HEK293 (cell line): ENCODE measurements around the gene WDR77.

ENCODE experiments used
- CTCF ChIA-PET: fragments of 350-600 bp; formaldehyde crosslinking; extraction: SDS; loops from one replicate; lab custom pipeline; 2021; ENCODE audit warnings: antibody characterized with exemption; lab: Yijun Ruan, JAX
- POLR2A ChIA-PET: fragments of 300-600 bp; formaldehyde crosslinking; extraction: SDS; loops from one replicate; lab custom pipeline; 2020; ENCODE audit warnings: antibody characterized with exemption, inconsistent platforms; lab: Yijun Ruan, JAX
- H3K27ac ChIP-seq: fragments of 200-500 bp; sonication (Bioruptor generic); 2 replicates; pipeline ENCODE4 v1.5.1; 2014; ENCODE audit warnings: low read depth, low read length, control low read depth, inconsistent platforms; ENCODE audit errors: extremely low read depth
- H3K36me3 ChIP-seq, 2 experiments: fragments of 200-500 bp in 1 of 2; sonication (Bioruptor generic) in 1 of 2; 1 replicate in 1 of 2; 2 replicates in 1 of 2; pipeline ENCODE4 v1.5.1; 2014 to 2017; ENCODE audit warnings: inconsistent platforms in 2 of 2, low read length in 2 of 2; ENCODE audit not compliant: control insufficient read depth in 2 of 2, insufficient read depth in 1 of 2
- H3K4me1 ChIP-seq: fragments of 200-500 bp; sonication (Bioruptor generic); 2 replicates; pipeline ENCODE4 v1.5.1; 2014; ENCODE audit warnings: mild to moderate bottlenecking, low read length, inconsistent platforms; ENCODE audit not compliant: control insufficient read depth, insufficient read depth
- H3K4me3 ChIP-seq: 2 replicates; pipeline ENCODE4 v1.5.1; 2011; ENCODE audit warnings: low read depth, mild to moderate bottlenecking, control low read depth, low read length, moderate library complexity
- H3K9me3 ChIP-seq: fragments of 200-500 bp; sonication (Bioruptor generic); 2 replicates; pipeline ENCODE4 v1.5.1; 2014; ENCODE audit warnings: low read depth, low read length, inconsistent platforms; ENCODE audit not compliant: control insufficient read depth, insufficient read depth
- ATF2 ChIP-seq: fragments of 450-650 bp; formaldehyde crosslinking; IDR thresholded peaks from 2 replicates; pipeline ENCODE4 v1.5.1; 2016; ENCODE audit warnings: missing biosample characterization, missing genetic modification characterization, low read depth
- GLI2 ChIP-seq: fragments of 450-650 bp; formaldehyde crosslinking; IDR thresholded peaks from 2 replicates; pipeline ENCODE4; 2017; ENCODE audit warnings: missing biosample characterization, missing genetic modification characterization, low read depth, borderline replicate concordance
- KLF9 ChIP-seq: fragments of 450-650 bp; formaldehyde crosslinking; IDR thresholded peaks from 2 replicates; pipeline ENCODE4 v1.5.1; 2016; ENCODE audit warnings: missing biosample characterization, missing genetic modification characterization, low read depth
- PRDM2 ChIP-seq: fragments of 450-650 bp; formaldehyde crosslinking; IDR thresholded peaks from 2 replicates; pipeline ENCODE4 v1.5.1; 2016; ENCODE audit warnings: missing biosample characterization, missing genetic modification characterization, borderline replicate concordance
- SCRT2 ChIP-seq: fragments of 450-650 bp; formaldehyde crosslinking; IDR thresholded peaks from 2 replicates; pipeline ENCODE4 v1.5.1; 2016; ENCODE audit warnings: missing biosample characterization, missing genetic modification characterization
- YY2 ChIP-seq: fragments of 450-650 bp; formaldehyde crosslinking; IDR thresholded peaks from 2 replicates; pipeline ENCODE4 v1.5.1; 2016; ENCODE audit warnings: missing biosample characterization, missing genetic modification characterization
- ZBTB20 ChIP-seq: fragments of 450-650 bp; formaldehyde crosslinking; IDR thresholded peaks from 2 replicates; pipeline ENCODE4 v1.5.1; 2016; ENCODE audit warnings: missing biosample characterization, missing genetic modification characterization
- ZFP37 ChIP-seq: fragments of 450-650 bp; formaldehyde crosslinking; IDR thresholded peaks from 2 replicates; pipeline ENCODE4 v1.5.1; 2016; ENCODE audit warnings: missing biosample characterization, missing genetic modification characterization
- ZNF184 ChIP-seq: fragments of 450-650 bp; IDR thresholded peaks from 2 replicates; pipeline ENCODE4 v1.5.1; 2018; ENCODE audit warnings: missing biosample characterization, mild to moderate bottlenecking, missing genetic modification characterization
- ZNF223 ChIP-seq: fragments of 450-650 bp; formaldehyde crosslinking; IDR thresholded peaks from 2 replicates; pipeline ENCODE4 v1.5.1; 2016; ENCODE audit warnings: missing biosample characterization, missing genetic modification characterization
- ZNF521 ChIP-seq: fragments of 450-650 bp; formaldehyde crosslinking; IDR thresholded peaks from 2 replicates; pipeline ENCODE4 v1.5.1; 2017; ENCODE audit warnings: missing biosample characterization, mild to moderate bottlenecking, missing genetic modification characterization
- ZNF549 ChIP-seq: fragments of 450-650 bp; IDR thresholded peaks from 2 replicates; pipeline ENCODE4 v1.5.1; 2018; ENCODE audit warnings: missing biosample characterization, missing genetic modification characterization, mild to moderate bottlenecking, inconsistent platforms, moderate library complexity
- ZNF768 ChIP-seq: fragments of 450-650 bp; formaldehyde crosslinking; IDR thresholded peaks from 2 replicates; pipeline ENCODE4 v1.5.1; 2018; ENCODE audit warnings: missing biosample characterization, mild to moderate bottlenecking, missing genetic modification characterization
- ZNF776 ChIP-seq: fragments of 450-650 bp; formaldehyde crosslinking; IDR thresholded peaks from 2 replicates; pipeline ENCODE4 v1.5.0; 2017; ENCODE audit warnings: missing biosample characterization, missing genetic modification characterization, borderline replicate concordance
- ZSCAN16 ChIP-seq: fragments of 450-650 bp; formaldehyde crosslinking; IDR thresholded peaks from 2 replicates; pipeline ENCODE4 v1.5.1; 2016; ENCODE audit warnings: missing biosample characterization, missing genetic modification characterization
- ZSCAN18 ChIP-seq: fragments of 450-650 bp; formaldehyde crosslinking; IDR thresholded peaks from 2 replicates; pipeline ENCODE4 v1.5.1; 2016; ENCODE audit warnings: missing biosample characterization, missing genetic modification characterization

Gene WDR77

GRCh38 chr1:111448918-111449702 lies at the start of gene WDR77, which contains the start of gene ATP5PB (continued):
- no peak for TF ChIP-seq ZNF521 (tag by site-specific recombination)

- POLR2A ChIA-PET: interaction anchor here (0.6 kb wide), 1 partner anchor 122 kb away, joined by 4 read pairs; no protein-coding TSS in a partner anchor
- H3K36me3 ChIP-seq: no peaks in the 10 kb centered on the region
- no peak overlapping the region for H3K27ac ChIP-seq
- no peak overlapping the region for H3K4me3 ChIP-seq
- H3K9me3 ChIP-seq: no peaks in the 10 kb centered on the region
- TF ChIP-seq PRDM2 (no peak), ZBTB20 (no peak), ZNF184 (tag by site-specific recombination) (no peak), SCRT2 (tag by site-specific recombination) (no peak), ZSCAN18 (tag by site-specific recombination) (no peak), ZFP37 (tag by site-specific recombination) (no peak), ZNF223 (tag by site-specific recombination) (no peak)
- TF ChIP-seq, all 188 proteins: peak for 0
- H3K4me1 ChIP-seq: no peaks in the 10 kb centered on the region
- CTCF ChIA-PET: interaction anchor here (1.8 kb wide), 1 partner anchor 11 kb away, joined by 12 read pairs; no protein-coding TSS in a partner anchor
These were observed 48.5 kb upstream of the WDR77 start for GRCh38 chr1:111497592-111497991.

- TF ChIP-seq ZSCAN16 (tag by site-specific recombination) (no peak), ZNF768 (tag by site-specific recombination) (no peak), KLF9 (no peak), ZNF776 (tag by site-specific recombination) (no peak), ZNF549 (peak; percentile 99), YY2 (tag by site-specific recombination) (no peak), ATF2 (no peak), GLI2 (tag by site-specific recombination) (no peak)
These were observed 47.3 kb upstream of the WDR77 start for GRCh38 chr1:111496398-111496797.

More at GRCh38 chr1:111496398-111496797, 47.3 kb upstream of the WDR77 start:
- Histone ChIP-seq H3K4me1 (no peaks in the 10 kb centered on the region), H3K27ac (no peak overlapping the region), H3K36me3 (no peaks in the 10 kb centered on the region), H3K4me3 (no peak overlapping the region), H3K9me3 (no peaks in the 10 kb centered on the region)
- POLR2A ChIA-PET: no interaction called here
- CTCF ChIA-PET: interaction anchor here (1.3 kb wide), 1 partner anchor 15 kb away, joined by 3 read pairs; no protein-coding TSS in a partner anchor
